Body of pancreas (tissue), 4 donors: ENCODE measurements around the gene KIF6. TPM values are rescaled to one million over a fixed set of nuclear protein-coding genes. Genes with fewer than 3 reads are reported as not detected.

ENCODE experiments used
- ATAC-seq: fragments of 150-250 bp; one replicate; pipeline ENCODE4 v1.9.1; 2016
- DNase-seq, 4 donors: peaks; one replicate each; pipeline ENCODE4 v3.0.0-alpha.2; 2019
- H3K27ac ChIP-seq, 4 donors: fragments of 200-600 bp; sonication (generic); 1 replicate in 3 of 4; 2 replicates in 1 of 4; pipeline versions ENCODE4 v1.5.1 to v1.6.1; 2016 to 2019; ENCODE audit warnings: mild to moderate bottlenecking in 1 of 4, mixed read lengths in 1 of 4, moderate library complexity in 1 of 4
- H3K27me3 ChIP-seq, 2 donors: fragments of 200-600 bp; sonication (generic); one replicate each; pipeline ENCODE4 v1.6.0; 2016; ENCODE audit warnings: mild to moderate bottlenecking in 1 of 2
- H3K36me3 ChIP-seq, 2 donors: fragments of 200-600 bp; sonication (generic); replicated peaks in 1 of 2; 2 replicates each; pipeline ENCODE4 v1.5.1; 2016; ENCODE audit warnings: low read depth in 2 of 2; ENCODE audit not compliant: insufficient read depth in 1 of 2
- H3K4me1 ChIP-seq: fragments of 200-600 bp; sonication (generic); one replicate; pipeline ENCODE4 v1.6.0; 2016
- H3K4me3 ChIP-seq, 2 donors: fragments of 200-600 bp; sonication (generic); 1 replicate in 1 of 2; 2 replicates in 1 of 2; pipeline ENCODE4 v1.5.1; 2016 to 2019
- H3K9me3 ChIP-seq, 3 donors: fragments of 200-600 bp; sonication (generic); 1 replicate in 2 of 3; 2 replicates in 1 of 3; pipeline ENCODE4 v1.5.1; 2016
- POLR2A ChIP-seq, 3 donors: fragments of 450-650 bp; IDR thresholded peaks; one replicate each; pipeline ENCODE4 v1.6.1; 2016; ENCODE audit warnings: antibody characterized with exemption in 3 of 3, mild to moderate bottlenecking in 2 of 3
- WGBS, 2 donors: methylation state at CpG; one replicate each; pipeline ENCODE4 v1.1.5; 2017; 5-methylcytosine and 5-hydroxymethylcytosine counted together
- intact Hi-C: fragments of 100-400 bp; cut with DNase I; formaldehyde crosslinking; loops from one replicate; pipeline ENCODE4 v1.15.1; 2023
- total RNA-seq, 2 donors: library from RNA; depleted of rRNA; stranded (reverse); fragments of >200 nt; gene quantifications; one replicate each; pipeline ENCODE4 v1.1.0, GENCODE V29; 2016
- TF ChIP-seq, protein P1 (sequence below), 7 experiments: fragments of 450-650 bp in 4 of 7; fragments of 200-600 bp in 3 of 7; sonication (generic) in 3 of 7; IDR thresholded peaks; one replicate each; pipeline ENCODE4 v1.5.1; 2016 to 2019; ENCODE audit warnings: antibody characterized with exemption in 7 of 7

The KIF6 gene
- total RNA-seq, 2 donors from 2014 or later, result not detected

GRCh38 chr6:39664173-39664572 is 61.0 kb downstream of the KIF6 start:
- H3K27me3 ChIP-seq, result no peaks in the 10 kb centered on the region
- TF ChIP-seq POLR2A (IDR thresholded peaks at IDR 0.05), result no peak
- TF ChIP-seq, protein P1, sequence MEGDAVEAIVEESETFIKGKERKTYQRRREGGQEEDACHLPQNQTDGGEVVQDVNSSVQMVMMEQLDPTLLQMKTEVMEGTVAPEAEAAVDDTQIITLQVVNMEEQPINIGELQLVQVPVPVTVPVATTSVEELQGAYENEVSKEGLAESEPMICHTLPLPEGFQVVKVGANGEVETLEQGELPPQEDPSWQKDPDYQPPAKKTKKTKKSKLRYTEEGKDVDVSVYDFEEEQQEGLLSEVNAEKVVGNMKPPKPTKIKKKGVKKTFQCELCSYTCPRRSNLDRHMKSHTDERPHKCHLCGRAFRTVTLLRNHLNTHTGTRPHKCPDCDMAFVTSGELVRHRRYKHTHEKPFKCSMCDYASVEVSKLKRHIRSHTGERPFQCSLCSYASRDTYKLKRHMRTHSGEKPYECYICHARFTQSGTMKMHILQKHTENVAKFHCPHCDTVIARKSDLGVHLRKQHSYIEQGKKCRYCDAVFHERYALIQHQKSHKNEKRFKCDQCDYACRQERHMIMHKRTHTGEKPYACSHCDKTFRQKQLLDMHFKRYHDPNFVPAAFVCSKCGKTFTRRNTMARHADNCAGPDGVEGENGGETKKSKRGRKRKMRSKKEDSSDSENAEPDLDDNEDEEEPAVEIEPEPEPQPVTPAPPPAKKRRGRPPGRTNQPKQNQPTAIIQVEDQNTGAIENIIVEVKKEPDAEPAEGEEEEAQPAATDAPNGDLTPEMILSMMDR (IDR thresholded peaks at IDR 0.05), result no peak
- intact Hi-C loops, result no loop called here
- H3K4me3 ChIP-seq, result no peak overlapping the region
- no peaks in the 10 kb centered on the region for H3K4me1 ChIP-seq
- no peak for DNase-seq
- 58 to 75% methylated on average over 4 of the region's 4 CpGs for WGBS, 2 donors
- no peaks in the 10 kb centered on the region for H3K9me3 ChIP-seq
- no peaks in the 10 kb centered on the region for H3K36me3 ChIP-seq
- no peak for ATAC-seq
- H3K27ac ChIP-seq, result no peak overlapping the region

- DNase-seq, result no peak
- intact Hi-C loops, result no loop called here
- H3K27ac ChIP-seq, result no peak overlapping the region
- TF ChIP-seq, protein P1 (IDR thresholded peaks at IDR 0.05), result no peak
- no peak for TF ChIP-seq POLR2A (IDR thresholded peaks at IDR 0.05)
- ATAC-seq, result no peak
- no peaks in the 10 kb centered on the region for H3K36me3 ChIP-seq
- no peaks in the 10 kb centered on the region for H3K27me3 ChIP-seq
- 63 to 68% methylated on average over 2 of the region's 2 CpGs for WGBS, 2 donors
- no peaks in the 10 kb centered on the region for H3K4me1 ChIP-seq
- no peaks in the 10 kb centered on the region for H3K9me3 ChIP-seq
- H3K4me3 ChIP-seq, result no peak overlapping the region
These were observed 67.7 kb downstream of the KIF6 start for GRCh38 chr6:39657355-39658135.

DNA sequence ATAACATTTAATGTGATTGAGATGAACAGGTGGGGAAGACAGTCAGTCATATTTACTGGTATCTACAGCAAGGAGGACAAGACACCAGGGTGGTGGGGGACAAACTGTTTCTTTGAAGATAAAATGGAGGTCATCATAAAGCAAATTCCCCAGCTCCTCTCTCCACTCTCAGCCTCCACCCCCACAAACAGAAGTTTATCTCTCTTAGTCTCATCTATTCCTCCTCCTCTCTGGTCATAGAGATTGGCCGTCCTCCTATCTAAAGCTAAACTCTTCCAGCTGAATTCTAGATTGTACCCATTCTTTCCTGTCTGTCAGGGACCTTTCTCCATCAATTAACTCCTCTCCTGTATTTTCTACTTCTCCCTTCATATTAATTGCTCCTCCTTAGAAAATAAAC is 71.1 kb downstream of the KIF6 start:
- no peak overlapping the region for H3K4me3 ChIP-seq
- DNase-seq (no peak), ATAC-seq (no peak)
- H3K36me3 ChIP-seq, result no peaks in the 10 kb centered on the region
- TF ChIP-seq, protein P1 (IDR thresholded peaks at IDR 0.05), result no peak
- no peak for TF ChIP-seq POLR2A (IDR thresholded peaks at IDR 0.05)
- H3K4me1 ChIP-seq, result no peaks in the 10 kb centered on the region
- H3K27ac ChIP-seq, result no peak overlapping the region
- no peaks in the 10 kb centered on the region for H3K9me3 ChIP-seq
- WGBS, 2 donors, result 82 to 84% methylated on average over 1 of the region's 1 CpG
- intact Hi-C loops, result no loop called here
- H3K27me3 ChIP-seq, result no peaks in the 10 kb centered on the region

DNA sequence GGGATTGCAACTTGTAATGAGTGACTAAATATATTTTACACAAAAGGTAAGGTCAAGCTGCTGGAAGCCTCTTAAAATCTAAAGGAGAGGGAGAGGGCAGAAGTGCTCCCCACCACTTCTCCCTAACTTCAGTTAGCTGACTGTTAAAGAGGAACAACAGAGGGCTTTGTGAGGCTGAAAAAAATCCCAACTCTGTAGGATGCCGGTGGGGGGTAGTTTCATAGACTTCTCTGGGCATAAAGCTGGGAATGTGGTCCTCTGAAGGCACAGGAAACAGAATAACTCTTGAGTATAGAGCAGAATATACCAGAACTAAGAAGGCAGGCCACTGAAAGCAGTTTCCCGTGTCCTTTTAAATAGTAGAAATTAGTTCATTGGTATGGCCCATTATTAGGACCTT is 71.6 kb downstream of the KIF6 start:
- DNase-seq, result no peak
- TF ChIP-seq, protein P1 (IDR thresholded peaks at IDR 0.05), result no peak
- TF ChIP-seq POLR2A (IDR thresholded peaks at IDR 0.05), result no peak
- Histone ChIP-seq H3K9me3 (no peaks in the 10 kb centered on the region), H3K27ac (no peak overlapping the region), H3K27me3 (no peaks in the 10 kb centered on the region), H3K4me1 (no peaks in the 10 kb centered on the region), H3K4me3 (no peak overlapping the region), H3K36me3 (no peaks in the 10 kb centered on the region)
- 54 to 66% methylated on average over 2 of the region's 2 CpGs for WGBS, 2 donors
- intact Hi-C loops, result no loop called here
- ATAC-seq, result no peak

GRCh38 chr6:39649996-39650395 is 75.2 kb downstream of the KIF6 start:
- Histone ChIP-seq H3K9me3 (no peaks in the 10 kb centered on the region), H3K36me3 (no peaks in the 10 kb centered on the region), H3K27me3 (no peaks in the 10 kb centered on the region), H3K4me1 (no peaks in the 10 kb centered on the region), H3K27ac (no peak overlapping the region), H3K4me3 (no peak overlapping the region)
- intact Hi-C loops, result no loop called here
- DNase-seq (no peak), ATAC-seq (no peak)
- TF ChIP-seq, protein P1 (IDR thresholded peaks at IDR 0.05), result no peak
- 48 to 64% methylated on average over 2 of the region's 2 CpGs for WGBS, 2 donors
